Left forelimb (tissue), 1 donor: ENCODE measurements around the gene SESN1.

ENCODE experiments used
- DNase-seq: peaks from one replicate; pipeline ENCODE4 v3.0.0-alpha.2; 2018; ENCODE audit warnings: low spot score

The SESN1 gene

GRCh38 chr6:109029313-109029712 is 65.3 kb downstream of the SESN1 start:
- no peak for DNase-seq

GRCh38 chr6:109028439-109028838 is 66.2 kb downstream of the SESN1 start:
- DNase-seq, result no peak

GRCh38 chr6:109027964-109028363 is 66.7 kb downstream of the SESN1 start:
- DNase-seq, result no peak

- DNase-seq, result no peak
These were observed 69.0 kb downstream of the SESN1 start for GRCh38 chr6:109025639-109026038.

GRCh38 chr6:109024784-109025183 is 69.9 kb downstream of the SESN1 start:
- DNase-seq, result no peak

- no peak for DNase-seq
These were observed 70.3 kb downstream of the SESN1 start for GRCh38 chr6:109024368-109024767.

GRCh38 chr6:109023356-109023925 is 71.2 kb downstream of the SESN1 start:
- DNase-seq, result no peak

- DNase-seq, result no peak
These were observed 72.8 kb downstream of the SESN1 start for GRCh38 chr6:109021870-109022269.

GRCh38 chr6:109019911-109020310 is 74.7 kb downstream of the SESN1 start:
- DNase-seq, result no peak

GRCh38 chr6:109015176-109015575 is 79.5 kb downstream of the SESN1 start:
- no peak for DNase-seq

- no peak for DNase-seq
These were observed 80.0 kb downstream of the SESN1 start for GRCh38 chr6:109014606-109015005.

- DNase-seq, result no peak
These were observed 80.9 kb downstream of the SESN1 start for GRCh38 chr6:109013656-109014305.

GRCh38 chr6:109010705-109011102 is 83.9 kb downstream of the SESN1 start:
- DNase-seq, result no peak

GRCh38 chr6:109009962-109010704 is 84.5 kb downstream of the SESN1 start:
- DNase-seq, result no peak

GRCh38 chr6:109009236-109009961 is 85.2 kb downstream of the SESN1 start:
- peak; percentile 93 for DNase-seq

GRCh38 chr6:109008537-109009235 is 86.0 kb downstream of the SESN1 start:
- no peak for DNase-seq

- no peak for DNase-seq
These were observed 86.6 kb downstream of the SESN1 start for GRCh38 chr6:109008054-109008453.

GRCh38 chr6:109007521-109007920 is 87.1 kb downstream of the SESN1 start:
- no peak for DNase-seq

- DNase-seq, result no peak
These were observed 87.8 kb downstream of the SESN1 start for GRCh38 chr6:109006818-109007217.

GRCh38 chr6:109002882-109003281 is 91.8 kb downstream of the SESN1 start:
- DNase-seq, result no peak

- no peak for DNase-seq
These were observed 92.5 kb downstream of the SESN1 start for GRCh38 chr6:109002051-109002697.
